Gastrocnemius medialis (tissue), 4 donors: ENCODE results near the gene CCM2L. TPM values are rescaled to one million over a fixed set of nuclear protein-coding genes. Genes with fewer than 3 reads are reported as not detected.

Experiments
- ATAC-seq, 2 donors: fragments of 150-250 bp; one replicate each; pipeline ENCODE4 v1.9.1; 2016
- DNase-seq, 2 donors: peaks; one replicate each; pipeline ENCODE4 v3.0.0-alpha.2; 2019
- H3K27ac ChIP-seq, 4 donors: fragments of 200-600 bp; sonication (generic); 1 replicate in 1 of 4; 2 replicates in 3 of 4; pipeline ENCODE4 v1.5.1; 2016 to 2018; ENCODE audit warnings: mild to moderate bottlenecking in 2 of 4, moderate library complexity in 1 of 4
- H3K27me3 ChIP-seq, 3 donors: fragments of 200-600 bp; sonication (generic) in 2 of 3; 1 replicate in 1 of 3; 2 replicates in 2 of 3; pipeline versions ENCODE4 v1.5.1 to v1.6.0; 2016 to 2019; ENCODE audit warnings: mild to moderate bottlenecking in 1 of 3, moderate library complexity in 1 of 3
- H3K36me3 ChIP-seq, 2 donors: fragments of 200-600 bp; sonication (generic) in 1 of 2; one replicate each; pipeline ENCODE4 v1.5.1; 2017 to 2018
- H3K4me1 ChIP-seq, 2 donors: fragments of 200-600 bp; sonication (generic) in 1 of 2; one replicate each; pipeline ENCODE4 v1.5.1; 2016 to 2017; ENCODE audit warnings: mild to moderate bottlenecking in 2 of 2
- H3K4me3 ChIP-seq, 4 donors: fragments of 200-600 bp; sonication (generic) in 3 of 4; 1 replicate in 1 of 4; 2 replicates in 3 of 4; pipeline ENCODE4 v1.5.1; 2016 to 2019; ENCODE audit warnings: mild to moderate bottlenecking in 2 of 4
- H3K9me3 ChIP-seq, 3 donors: fragments of 200-600 bp; sonication (generic) in 2 of 3; 1 replicate in 1 of 3; 2 replicates in 2 of 3; pipeline ENCODE4 v1.5.1; 2016 to 2019
- CTCF ChIP-seq, 5 experiments: fragments of 450-650 bp in 3 of 5; fragments of 200-600 bp in 2 of 5; sonication (generic) in 2 of 5; IDR thresholded peaks in 4 of 5; conservative IDR thresholded peaks in 1 of 5; 1 replicate in 4 of 5; 2 replicates in 1 of 5; pipeline ENCODE4 v1.5.1; 2016 to 2019; ENCODE audit warnings: antibody characterized with exemption in 5 of 5, mild to moderate bottlenecking in 3 of 5, moderate library complexity in 3 of 5
- POLR2A ChIP-seq, 2 donors: fragments of 450-650 bp; IDR thresholded peaks; one replicate each; pipeline ENCODE4 v1.6.1; 2017; ENCODE audit warnings: antibody characterized with exemption in 2 of 2, mild to moderate bottlenecking in 2 of 2, moderate library complexity in 2 of 2
- in situ Hi-C, 4 donors: fragments of 200-750 bp; cut with MboI; loops; one replicate each; pipeline versions ENCODE4 v1.15.0 to v1.8.0; 2017; ENCODE audit warnings: low sequenced_read_pairs in 4 of 4
- intact Hi-C: fragments of 100-400 bp; cut with DNase I; formaldehyde crosslinking; loops from one replicate; pipeline ENCODE4 v1.15.1; 2023; ENCODE audit warnings: low total_unique reads
- total RNA-seq, 4 donors: library from RNA; depleted of rRNA; stranded (reverse); fragments of >200 nt; gene quantifications; one replicate each; pipeline versions ENCODE4 v1.1.0 to v1.2.3, GENCODE V29; 2016

The CCM2L gene
- 1 to 10 TPM; 2.2 to 5.8 (median 3.2) TPM for total RNA-seq

GRCh38 chr20:32010101-32010500, at the start of gene CCM2L:
Gene CCM2L, plus strand, starts transcription at chr20:32010438. Its CDS starts 17 bp downstream, at chr20:32010455.
- peaks cover 0 to 9% (median 3%) of the 10 kb centered on the region in 3 donors for H3K27me3 ChIP-seq
- in situ Hi-C loops (no loop called here), intact Hi-C loops (no loop called here)
- DNase-seq (no peak), ATAC-seq (no peak)
- H3K9me3 ChIP-seq: no peaks in the 10 kb centered on the region
- peak within 1 kb of the TSS; percentile 18 to 51 (median 24) for H3K4me3 ChIP-seq
- H3K27ac ChIP-seq: peak within 1 kb of the TSS; percentile 3 to 59 (median 52)
- no peaks in the 10 kb centered on the region for H3K36me3 ChIP-seq
- H3K4me1 ChIP-seq: peaks cover 0 to 2% of the 10 kb centered on the region in 2 donors
- TF ChIP-seq CTCF (IDR thresholded peaks at IDR 0.05 in 4 of 5, conservative IDR thresholded peaks at IDR 0.05 in 1 of 5) (no peak), POLR2A (IDR thresholded peaks at IDR 0.05) (no peak)

GRCh38 chr20:31962761-31963160, 47.5 kb upstream of the CCM2L start:
- H3K27ac ChIP-seq: no peak overlapping the region
- in situ Hi-C loops: no loop called here
- DNase-seq (no peak), ATAC-seq (no peak)
- TF ChIP-seq POLR2A (IDR thresholded peaks at IDR 0.05): no peak
- TF ChIP-seq CTCF (IDR thresholded peaks at IDR 0.05 in 4 of 5, conservative IDR thresholded peaks at IDR 0.05 in 1 of 5): no peak
- intact Hi-C loops: no loop called here
- H3K9me3 ChIP-seq: no peaks in the 10 kb centered on the region
- no peaks in the 10 kb centered on the region for H3K4me1 ChIP-seq
- no peak overlapping the region for H3K4me3 ChIP-seq
- no peaks in the 10 kb centered on the region for H3K36me3 ChIP-seq
- H3K27me3 ChIP-seq: peaks cover 14 to 20% (median 19%) of the 10 kb centered on the region in 3 donors

GRCh38 chr20:31963889-31964288, 46.3 kb upstream of the CCM2L start:
- H3K4me1 ChIP-seq: no peaks in the 10 kb centered on the region
- H3K27me3 ChIP-seq: peaks cover 14 to 21% (median 20%) of the 10 kb centered on the region in 3 donors
- no peak overlapping the region for H3K27ac ChIP-seq
- no peak for DNase-seq
- TF ChIP-seq CTCF (IDR thresholded peaks at IDR 0.05 in 4 of 5, conservative IDR thresholded peaks at IDR 0.05 in 1 of 5) (no peak), POLR2A (IDR thresholded peaks at IDR 0.05) (no peak)
- ATAC-seq: no peak
- no peaks in the 10 kb centered on the region for H3K9me3 ChIP-seq
- intact Hi-C loops: no loop called here
- in situ Hi-C loops: no loop called here
- H3K4me3 ChIP-seq: no peak overlapping the region
- no peaks in the 10 kb centered on the region for H3K36me3 ChIP-seq

DNA sequence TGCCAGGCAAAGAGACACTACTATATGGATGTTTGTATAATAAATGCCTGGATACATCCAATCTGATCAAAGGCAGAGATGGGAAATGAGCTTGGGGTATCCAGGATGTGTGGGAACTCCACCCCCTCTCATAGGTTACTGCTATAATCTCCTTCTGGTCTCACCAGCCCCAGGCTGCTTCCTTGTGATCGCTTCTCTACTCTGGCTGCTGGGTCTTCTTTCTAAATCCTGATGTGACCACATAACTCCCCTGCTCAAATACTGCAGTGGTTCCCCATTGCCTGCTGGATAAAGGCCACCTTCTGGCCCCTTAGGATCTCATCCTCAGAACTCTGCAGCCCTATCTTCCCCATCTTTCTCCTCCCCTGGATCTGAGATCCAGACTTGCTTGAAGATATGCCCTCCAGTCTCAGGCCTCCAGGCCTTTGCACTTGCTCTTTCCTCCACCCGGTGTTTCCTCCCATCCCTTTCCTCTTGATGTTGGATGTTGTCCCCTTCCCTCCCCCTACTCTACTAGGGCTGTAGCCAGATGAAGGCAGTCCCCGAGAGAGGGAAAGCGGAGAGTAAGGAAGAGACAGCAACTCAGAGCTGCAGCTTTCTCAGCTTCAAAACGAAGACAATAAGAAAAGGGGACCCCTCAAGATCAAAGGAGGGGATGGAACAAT, 43.1 kb upstream of the CCM2L start:
- Histone ChIP-seq H3K4me1 (no peaks in the 10 kb centered on the region), H3K36me3 (no peaks in the 10 kb centered on the region), H3K27ac (no peak overlapping the region), H3K9me3 (no peaks in the 10 kb centered on the region), H3K27me3 (peaks cover 19 to 21% (median 20%) of the 10 kb centered on the region in 3 donors), H3K4me3 (no peak overlapping the region)
- DNase-seq (no peak), ATAC-seq (no peak)
- in situ Hi-C loops: no loop called here
- no peak for TF ChIP-seq POLR2A (IDR thresholded peaks at IDR 0.05)
- TF ChIP-seq CTCF (IDR thresholded peaks at IDR 0.05 in 4 of 5, conservative IDR thresholded peaks at IDR 0.05 in 1 of 5): no peak
- intact Hi-C loops: no loop called here
